Omental fat pad (tissue), 4 donors: ENCODE results near the gene CHRNA4. TPM values are rescaled to one million over a fixed set of nuclear protein-coding genes. Genes with fewer than 3 reads are reported as not detected.

Experiments used
- ATAC-seq: fragments of 150-250 bp; one replicate; pipeline ENCODE4 v1.9.1; 2016; ENCODE audit warnings: mild to moderate bottlenecking, moderate library complexity; ENCODE audit not compliant: low FRiP score
- DNase-seq: peaks from one replicate; pipeline ENCODE4 v3.0.0-alpha.2; 2019; ENCODE audit warnings: low spot score
- CTCF ChIP-seq, 3 donors: fragments of 450-650 bp; IDR thresholded peaks; one replicate each; pipeline ENCODE4 v1.5.1; 2016 to 2017; ENCODE audit warnings: antibody characterized with exemption in 3 of 3, mild to moderate bottlenecking in 3 of 3, moderate library complexity in 2 of 3
- total RNA-seq, 4 donors: library from RNA; depleted of rRNA; stranded (reverse); fragments of >200 nt; gene quantifications; one replicate each; pipeline ENCODE4 v1.1.0, GENCODE V29; 2016

CHRNA4 gene
- total RNA-seq, 4 donors from 2014 or later = not detected

DNA sequence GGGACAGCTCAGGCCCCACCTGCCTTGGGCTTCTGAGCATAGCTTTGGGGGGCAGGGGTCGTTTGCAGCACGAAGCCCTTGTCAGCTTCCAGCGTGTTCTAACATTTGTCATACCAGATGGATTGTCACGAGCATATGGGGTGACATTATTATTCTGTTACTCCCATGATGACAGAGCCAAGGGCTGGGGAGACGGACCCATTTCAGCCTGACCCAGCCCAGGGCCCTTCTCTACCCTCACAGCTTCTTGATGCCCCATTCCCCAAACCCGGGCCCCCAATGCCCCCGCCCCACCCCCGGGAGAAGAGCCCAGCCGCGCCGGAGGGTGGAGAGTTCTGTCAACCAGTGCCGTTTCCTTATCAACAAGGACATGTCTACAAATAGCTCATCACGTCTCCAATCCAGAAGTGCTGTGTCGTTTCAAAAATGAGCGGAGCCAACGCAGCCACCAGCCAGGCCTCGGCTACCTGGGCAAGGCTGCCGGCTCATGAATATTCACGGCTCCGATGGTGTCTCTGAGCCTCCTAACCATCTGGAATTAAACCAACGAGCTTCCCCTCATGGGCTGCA is 9.6 kb upstream of the CHRNA4 start:
- ATAC-seq (no peak), DNase-seq (no peak)
- TF ChIP-seq CTCF (IDR thresholded peaks at IDR 0.05) = no peak

GRCh38 chr20:63369724-63370617 is 8.8 kb upstream of the CHRNA4 start:
- no peak for DNase-seq
- no peak for TF ChIP-seq CTCF (IDR thresholded peaks at IDR 0.05)
- ATAC-seq = no peak

- ATAC-seq (no peak), DNase-seq (no peak)
- no peak for TF ChIP-seq CTCF (IDR thresholded peaks at IDR 0.05)
Measured at GRCh38 chr20:63369024-63369530, 7.9 kb upstream of the CHRNA4 start.

- ATAC-seq (no peak), DNase-seq (no peak)
- no peak for TF ChIP-seq CTCF (IDR thresholded peaks at IDR 0.05)
Measured at GRCh38 chr20:63368151-63368550, 7.0 kb upstream of the CHRNA4 start.

DNA sequence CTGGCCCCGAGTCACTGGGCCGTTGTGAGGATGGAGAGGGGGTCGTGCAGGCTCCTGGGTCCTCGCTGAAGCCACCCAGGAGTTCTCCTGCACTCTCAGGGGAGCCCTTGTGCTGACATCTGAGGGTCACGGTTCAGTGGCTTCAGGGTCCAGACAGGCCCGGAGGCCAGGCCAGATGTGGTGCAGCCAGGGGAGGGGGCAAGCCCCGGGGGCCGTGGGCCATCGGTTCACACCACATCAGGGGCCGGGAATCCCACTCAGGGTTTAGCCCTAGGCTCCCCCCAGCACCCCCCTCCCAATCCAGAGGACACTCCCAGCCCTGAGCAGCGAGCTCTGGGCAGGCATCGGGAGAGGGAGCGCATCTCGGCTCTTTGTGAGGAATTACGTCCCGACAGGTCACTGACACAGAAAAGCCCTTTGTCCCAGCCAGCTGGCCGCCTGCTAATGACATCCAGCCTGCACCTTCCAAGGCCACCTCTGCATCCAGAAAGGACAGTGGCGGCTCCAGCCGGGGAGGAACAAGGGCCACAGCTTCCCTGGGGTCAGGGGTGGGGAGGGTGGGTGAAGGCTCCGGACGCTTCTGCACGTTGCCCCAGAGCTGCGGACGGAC is 6.4 kb upstream of the CHRNA4 start:
- ATAC-seq (no peak), DNase-seq (no peak)
- TF ChIP-seq CTCF (IDR thresholded peaks at IDR 0.05) = no peak

- no peak for ATAC-seq
- no peak for TF ChIP-seq CTCF (IDR thresholded peaks at IDR 0.05)
- no peak for DNase-seq
Measured at GRCh38 chr20:63366390-63367365, 5.5 kb upstream of the CHRNA4 start.
